ENCODE measurements around the gene ATP8B1. TPM values are rescaled to one million over a fixed set of nuclear protein-coding genes. Genes with fewer than 3 reads are reported as not detected.
A peak's percentile ranks its signal among the peaks of the same experiment; 100 is the strongest.

Gene ATP8B1
- polyA plus RNA-seq, 1 experiment: 77.6 TPM

DNA sequence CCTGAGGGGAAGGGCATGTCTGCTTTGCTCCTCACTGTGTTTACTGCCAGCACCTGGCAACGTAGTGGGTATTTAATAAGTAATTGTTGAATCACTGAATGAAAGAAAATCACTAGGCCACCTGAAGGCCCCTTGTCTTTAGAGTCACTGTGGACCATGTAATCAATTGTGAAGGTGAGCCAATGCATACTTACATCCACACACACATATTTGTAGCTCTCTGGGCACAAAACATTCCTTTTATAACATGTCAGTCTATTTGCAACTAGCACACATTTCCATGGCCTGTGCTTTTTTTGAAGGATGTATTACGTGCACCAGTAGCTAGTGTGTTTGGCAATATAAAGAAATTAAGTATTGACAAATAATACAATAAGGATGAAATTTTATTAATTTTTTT lies 11.2 kb downstream of the ATP8B1 start:
- Histone ChIP-seq H3K27ac (ENCODE audit: low read depth, low read length) (no peak overlapping the region), H3K27me3 (ENCODE audit: control insufficient read depth, insufficient read depth, low read length) (no peaks in the 10 kb centered on the region), H3K9me3 (ENCODE audit: control insufficient read depth, insufficient read depth, low read length) (no peaks in the 10 kb centered on the region), H3K4me3 (ENCODE audit: low read depth, low read length) (no peak overlapping the region)
- DNase-seq (ENCODE audit: low read depth, low spot score): no peak
- ChIA-PET CTCF (interaction anchor here (1.0 to 1.1 kb wide), 2 partner anchors 11 to 330 kb away, joined by 3 read pairs; no protein-coding TSS in a partner anchor), POLR2A (interaction anchor here (1.3 to 1.7 kb wide), 2 partner anchors 11 to 54 kb away, joined by 4 to 5 read pairs; no protein-coding TSS in a partner anchor)
- TF ChIP-seq, protein P1, sequence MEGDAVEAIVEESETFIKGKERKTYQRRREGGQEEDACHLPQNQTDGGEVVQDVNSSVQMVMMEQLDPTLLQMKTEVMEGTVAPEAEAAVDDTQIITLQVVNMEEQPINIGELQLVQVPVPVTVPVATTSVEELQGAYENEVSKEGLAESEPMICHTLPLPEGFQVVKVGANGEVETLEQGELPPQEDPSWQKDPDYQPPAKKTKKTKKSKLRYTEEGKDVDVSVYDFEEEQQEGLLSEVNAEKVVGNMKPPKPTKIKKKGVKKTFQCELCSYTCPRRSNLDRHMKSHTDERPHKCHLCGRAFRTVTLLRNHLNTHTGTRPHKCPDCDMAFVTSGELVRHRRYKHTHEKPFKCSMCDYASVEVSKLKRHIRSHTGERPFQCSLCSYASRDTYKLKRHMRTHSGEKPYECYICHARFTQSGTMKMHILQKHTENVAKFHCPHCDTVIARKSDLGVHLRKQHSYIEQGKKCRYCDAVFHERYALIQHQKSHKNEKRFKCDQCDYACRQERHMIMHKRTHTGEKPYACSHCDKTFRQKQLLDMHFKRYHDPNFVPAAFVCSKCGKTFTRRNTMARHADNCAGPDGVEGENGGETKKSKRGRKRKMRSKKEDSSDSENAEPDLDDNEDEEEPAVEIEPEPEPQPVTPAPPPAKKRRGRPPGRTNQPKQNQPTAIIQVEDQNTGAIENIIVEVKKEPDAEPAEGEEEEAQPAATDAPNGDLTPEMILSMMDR (IDR thresholded peaks at IDR 0.05; ENCODE audit: low read depth, low read length): no peak

DNA sequence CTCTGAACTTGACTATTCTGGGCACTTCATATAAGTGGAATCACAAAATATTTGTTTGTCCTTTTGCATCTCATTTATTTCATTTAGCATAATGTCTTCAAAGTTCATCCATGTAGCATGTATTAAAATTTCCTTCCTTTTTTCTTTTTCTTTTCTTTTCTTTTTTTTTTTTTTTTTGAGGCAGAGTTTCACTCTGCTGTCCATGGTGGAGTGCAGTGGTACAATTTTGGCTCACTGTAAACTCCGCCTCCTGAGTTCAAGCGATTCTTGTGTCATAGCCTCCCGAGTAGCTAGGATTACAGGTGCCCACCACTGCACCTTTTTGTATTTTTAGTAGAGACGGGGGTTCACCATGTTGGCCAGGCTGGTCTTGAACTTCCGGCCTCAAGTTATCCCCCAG lies 11.9 kb downstream of the ATP8B1 start:
- ChIA-PET CTCF (no interaction called here), POLR2A (no interaction called here)
- Histone ChIP-seq H3K27me3 (ENCODE audit: control insufficient read depth, insufficient read depth, low read length) (no peaks in the 10 kb centered on the region), H3K27ac (ENCODE audit: low read depth, low read length) (no peak overlapping the region), H3K9me3 (ENCODE audit: control insufficient read depth, insufficient read depth, low read length) (no peaks in the 10 kb centered on the region), H3K4me3 (ENCODE audit: low read depth, low read length) (no peak overlapping the region)
- DNase-seq (ENCODE audit: low read depth, low spot score): no peak
- TF ChIP-seq, protein P1 (IDR thresholded peaks at IDR 0.05; ENCODE audit: low read depth, low read length): no peak

DNA sequence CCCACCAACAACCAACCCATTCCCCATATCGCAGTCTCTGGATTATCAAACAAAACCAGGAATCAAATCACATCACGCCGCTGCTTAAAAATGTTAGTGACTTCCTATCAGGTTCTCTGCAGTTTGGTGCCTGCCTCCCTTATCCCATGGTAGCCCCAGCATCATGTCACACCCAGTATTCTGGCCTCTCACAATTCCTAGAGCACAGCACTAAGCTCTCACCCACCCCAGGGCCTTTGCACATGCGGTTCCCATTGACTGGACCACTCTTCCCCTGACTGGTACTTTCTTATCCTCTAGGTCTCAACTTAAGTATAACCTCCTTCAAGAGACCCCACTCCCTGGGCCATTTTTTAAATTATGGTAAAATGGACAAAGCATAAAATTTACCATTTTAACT lies 12.8 kb downstream of the ATP8B1 start:
- H3K9me3 ChIP-seq (ENCODE audit: control insufficient read depth, insufficient read depth, low read length): no peaks in the 10 kb centered on the region
- TF ChIP-seq, protein P1 (IDR thresholded peaks at IDR 0.05; ENCODE audit: low read depth, low read length): no peak
- H3K4me3 ChIP-seq (ENCODE audit: low read depth, low read length): no peak overlapping the region
- ChIA-PET POLR2A (interaction anchor here (0.6 to 1.7 kb wide), 2 partner anchors 13 to 81 kb away, joined by 4 to 8 read pairs; no protein-coding TSS in a partner anchor), CTCF (interaction anchor here (0.6 kb wide), 1 partner anchor 145 kb away, joined by 3 read pairs; no protein-coding TSS in a partner anchor)
- H3K27ac ChIP-seq (ENCODE audit: low read depth, low read length): peak overlapping the region; percentile 22
- DNase-seq (ENCODE audit: low read depth, low spot score): no peak
- no peaks in the 10 kb centered on the region for H3K27me3 ChIP-seq (ENCODE audit: control insufficient read depth, insufficient read depth, low read length)

DNA sequence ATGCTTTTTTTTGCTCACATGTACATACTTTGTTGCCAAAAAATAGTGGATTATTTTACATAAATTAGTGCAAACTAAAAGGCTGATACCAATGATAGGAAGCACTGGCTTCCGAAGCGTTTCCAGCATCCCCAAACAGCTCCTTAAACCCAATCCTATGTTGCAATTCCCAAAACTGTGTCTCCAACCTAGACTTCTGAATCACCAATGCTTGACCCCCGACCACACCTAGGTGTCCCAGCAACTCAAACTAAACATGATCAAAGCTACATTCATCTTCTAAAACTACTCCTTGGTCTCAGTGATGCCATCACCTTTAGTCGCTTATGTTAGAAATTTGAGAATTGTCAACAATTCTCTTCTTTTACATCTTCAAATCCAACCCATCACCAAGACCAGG lies 13.4 kb downstream of the ATP8B1 start:
- Histone ChIP-seq H3K27ac (ENCODE audit: low read depth, low read length) (peak overlapping the region; percentile 83), H3K27me3 (ENCODE audit: control insufficient read depth, insufficient read depth, low read length) (no peaks in the 10 kb centered on the region), H3K4me3 (ENCODE audit: low read depth, low read length) (peak overlapping the region; percentile 18), H3K9me3 (ENCODE audit: control insufficient read depth, insufficient read depth, low read length) (no peaks in the 10 kb centered on the region)
- ChIA-PET POLR2A (interaction anchor here (0.9 to 1.7 kb wide), 2 partner anchors 12 to 14 kb away, joined by 3 to 4 read pairs; no protein-coding TSS in a partner anchor), CTCF (interaction anchor here (0.6 kb wide), 1 partner anchor 145 kb away, joined by 3 read pairs; no protein-coding TSS in a partner anchor)
- TF ChIP-seq, protein P1 (IDR thresholded peaks at IDR 0.05; ENCODE audit: low read depth, low read length): no peak
- DNase-seq (ENCODE audit: low read depth, low spot score): no peak

DNA sequence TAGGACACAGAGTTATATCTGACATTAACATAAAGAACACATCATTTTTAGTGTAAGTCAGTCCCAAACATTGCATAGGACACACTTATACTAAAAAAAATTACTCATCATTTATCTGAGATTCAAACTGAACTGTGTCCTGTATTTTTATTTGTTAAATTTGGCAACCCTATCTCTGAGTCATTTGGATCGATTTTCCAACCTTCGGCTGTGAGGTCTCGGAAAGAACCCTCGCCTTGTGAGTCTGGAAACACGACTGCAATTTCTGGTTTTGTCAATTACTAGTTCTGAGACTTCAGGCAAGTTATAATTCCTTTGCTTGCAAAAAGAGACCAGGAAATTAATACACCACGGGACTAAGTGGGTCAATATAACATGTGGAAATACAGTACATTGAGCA lies 14.0 kb downstream of the ATP8B1 start:
- POLR2A ChIA-PET: interaction anchor here (0.7 to 1.7 kb wide), 4 partner anchors 9 to 15 kb away, joined by 3 to 4 read pairs (median 4); no protein-coding TSS in a partner anchor

More for the DNA sequence above, 14.0 kb downstream of the ATP8B1 start:
- CTCF ChIA-PET: interaction anchor here (1.7 kb wide), 1 partner anchor 333 kb away, joined by 5 read pairs; no protein-coding TSS in a partner anchor
- no peaks in the 10 kb centered on the region for H3K9me3 ChIP-seq (ENCODE audit: control insufficient read depth, insufficient read depth, low read length)
- peak overlapping the region; percentile 18 for H3K4me3 ChIP-seq (ENCODE audit: low read depth, low read length)
- H3K27me3 ChIP-seq (ENCODE audit: control insufficient read depth, insufficient read depth, low read length): no peaks in the 10 kb centered on the region
- TF ChIP-seq, protein P1 (IDR thresholded peaks at IDR 0.05; ENCODE audit: low read depth, low read length): no peak
- peak overlapping the region; percentile 83 for H3K27ac ChIP-seq (ENCODE audit: low read depth, low read length)
- no peak for DNase-seq (ENCODE audit: low read depth, low spot score)

All from AG04450 (cell line).